ENCODE data around the gene CER1. TPM values are rescaled to one million over a fixed set of nuclear protein-coding genes. Genes with fewer than 3 reads are reported as not detected.

The CER1 gene, protein sequence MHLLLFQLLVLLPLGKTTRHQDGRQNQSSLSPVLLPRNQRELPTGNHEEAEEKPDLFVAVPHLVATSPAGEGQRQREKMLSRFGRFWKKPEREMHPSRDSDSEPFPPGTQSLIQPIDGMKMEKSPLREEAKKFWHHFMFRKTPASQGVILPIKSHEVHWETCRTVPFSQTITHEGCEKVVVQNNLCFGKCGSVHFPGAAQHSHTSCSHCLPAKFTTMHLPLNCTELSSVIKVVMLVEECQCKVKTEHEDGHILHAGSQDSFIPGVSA
- total RNA-seq = not detected in 2 replicates

- no peak for DNase-seq (ENCODE audit: low read depth)
These were observed at the start of gene CER1 for GRCh38 chr9:14722391-14723035. Gene CER1, minus strand, starts transcription at chr9:14722733. Its CDS starts 61 bp downstream, at chr9:14722672.

GRCh38 chr9:14770592-14770991 lies 48.1 kb upstream of the CER1 start:
- no peak for DNase-seq (ENCODE audit: low read depth)

DNA sequence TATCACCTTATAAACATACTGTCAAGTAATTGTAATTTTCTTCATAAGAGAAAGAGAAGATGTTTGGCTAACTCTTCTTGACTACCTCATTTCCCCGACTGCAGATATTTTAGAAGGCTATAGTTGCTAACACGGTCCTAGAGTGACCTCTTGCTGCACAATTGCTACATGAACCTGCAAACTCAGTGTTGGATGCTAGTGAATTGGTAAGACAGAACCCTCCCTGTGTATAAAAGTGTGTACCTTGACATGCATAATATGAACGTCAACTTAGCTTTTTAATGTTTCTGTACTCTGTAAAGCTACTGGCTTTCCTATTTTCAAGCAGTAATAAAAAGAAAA lies 46.7 kb upstream of the CER1 start:
- peak; percentile 26 for DNase-seq (ENCODE audit: low read depth)

DNA sequence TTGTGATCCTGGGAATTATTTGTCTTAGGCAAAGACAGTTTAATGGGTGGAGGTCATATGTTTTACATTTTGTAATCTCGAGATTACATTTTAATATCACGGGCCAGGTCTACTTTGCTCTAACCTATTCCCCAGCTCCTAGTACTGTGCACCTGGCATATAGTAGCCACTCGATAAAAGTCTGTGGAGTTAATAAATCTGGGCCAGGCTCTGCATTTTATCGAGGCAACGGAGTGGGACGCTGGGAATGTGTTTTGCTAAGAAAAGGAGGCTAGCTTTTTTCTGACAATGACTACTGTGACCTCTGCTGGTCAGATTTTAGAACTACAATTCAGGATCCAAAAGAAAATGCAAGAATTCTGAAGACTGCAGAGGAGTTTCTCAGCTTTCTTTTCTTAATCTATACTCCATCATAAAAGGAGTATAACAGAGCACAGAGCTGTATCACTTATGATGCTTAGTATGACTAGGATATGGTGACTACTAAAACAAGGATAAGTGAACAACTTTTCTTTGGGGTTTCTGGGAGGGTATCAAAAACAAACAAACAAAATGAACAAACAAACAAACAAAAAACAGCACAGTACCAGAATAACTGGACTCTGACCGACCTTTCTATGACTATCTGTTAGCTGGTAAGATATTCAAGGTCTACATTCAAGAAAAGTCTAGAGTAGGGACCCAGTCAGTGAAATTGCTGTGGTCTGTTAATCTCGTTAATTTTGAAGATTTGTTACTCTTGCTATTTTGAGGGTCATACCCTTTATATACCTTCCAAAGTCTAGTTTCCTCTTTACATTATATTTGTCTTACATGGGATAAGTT lies 46.1 kb upstream of the CER1 start:
- peak; percentile 68 for DNase-seq (ENCODE audit: low read depth)

GRCh38 chr9:14766299-14766698 lies 43.8 kb upstream of the CER1 start:
- no peak for DNase-seq (ENCODE audit: low read depth)

- DNase-seq (ENCODE audit: low read depth) = no peak
These were observed 39.1 kb upstream of the CER1 start for GRCh38 chr9:14761584-14761983.

GRCh38 chr9:14760060-14760459 lies 37.5 kb upstream of the CER1 start:
- no peak for DNase-seq (ENCODE audit: low read depth)

DNA sequence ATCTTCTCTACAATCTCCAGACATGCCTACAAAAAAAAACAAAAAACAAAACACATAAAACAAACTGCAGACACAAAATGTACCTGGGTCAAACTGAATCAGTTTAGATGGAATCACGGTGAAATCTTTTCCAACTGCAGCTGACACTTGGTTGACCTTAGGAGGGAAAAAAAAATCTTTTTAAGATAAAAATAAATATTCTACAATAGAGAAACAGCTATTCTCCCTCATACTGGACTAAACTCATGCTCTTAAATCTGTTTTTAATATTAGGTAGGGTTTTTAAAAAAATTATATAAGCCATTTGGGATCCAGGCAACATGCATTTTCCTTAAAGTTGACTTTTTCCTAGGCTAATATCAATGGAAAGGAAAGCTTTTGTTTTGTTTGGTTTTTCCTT lies 33.8 kb upstream of the CER1 start:
- no peak for DNase-seq (ENCODE audit: low read depth)

DNA sequence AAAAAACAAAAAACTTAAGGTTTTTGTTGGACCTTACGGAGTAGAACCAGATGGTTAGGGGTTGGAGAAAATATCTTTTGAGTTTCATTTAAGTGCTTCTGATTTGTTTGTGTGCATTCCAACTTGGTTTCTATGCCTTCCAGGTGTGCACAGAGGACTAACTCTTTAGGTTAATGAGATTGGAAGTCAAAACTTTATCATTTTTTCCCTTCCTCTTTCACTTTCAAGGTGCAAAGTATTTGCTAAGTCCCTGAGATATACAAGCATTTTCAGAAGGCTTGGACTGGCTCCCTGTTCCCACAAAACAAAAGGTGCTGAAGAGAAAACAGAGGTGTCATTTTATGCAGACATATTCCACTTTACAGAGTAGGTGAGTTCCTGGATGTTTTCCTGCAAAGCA lies 30.3 kb upstream of the CER1 start:
- DNase-seq (ENCODE audit: low read depth) = peak; percentile 4

GRCh38 chr9:14752271-14752670 lies 29.7 kb upstream of the CER1 start:
- no peak for DNase-seq (ENCODE audit: low read depth)

DNA sequence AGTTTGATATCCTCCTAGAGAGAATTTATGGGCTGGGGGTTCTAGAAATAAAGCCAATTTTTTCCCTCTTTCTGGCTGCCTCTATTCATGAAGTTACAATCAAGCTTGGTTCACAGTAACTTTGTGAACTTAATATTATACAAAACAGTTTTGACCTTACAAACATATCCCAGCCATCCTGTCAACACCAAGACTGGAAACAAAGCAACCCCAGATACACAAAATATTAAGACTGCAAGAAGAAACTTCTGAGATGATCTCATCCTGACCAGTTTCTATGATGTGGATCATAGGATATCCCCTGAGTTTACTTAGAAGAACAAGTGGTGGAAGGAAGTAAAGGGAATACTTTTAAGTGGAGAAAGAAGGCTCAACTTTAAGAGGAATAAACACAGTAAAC lies 28.3 kb upstream of the CER1 start:
- DNase-seq (ENCODE audit: low read depth) = no peak

GRCh38 chr9:14749741-14750211 lies 27.2 kb upstream of the CER1 start:
- no peak for DNase-seq (ENCODE audit: low read depth)

DNA sequence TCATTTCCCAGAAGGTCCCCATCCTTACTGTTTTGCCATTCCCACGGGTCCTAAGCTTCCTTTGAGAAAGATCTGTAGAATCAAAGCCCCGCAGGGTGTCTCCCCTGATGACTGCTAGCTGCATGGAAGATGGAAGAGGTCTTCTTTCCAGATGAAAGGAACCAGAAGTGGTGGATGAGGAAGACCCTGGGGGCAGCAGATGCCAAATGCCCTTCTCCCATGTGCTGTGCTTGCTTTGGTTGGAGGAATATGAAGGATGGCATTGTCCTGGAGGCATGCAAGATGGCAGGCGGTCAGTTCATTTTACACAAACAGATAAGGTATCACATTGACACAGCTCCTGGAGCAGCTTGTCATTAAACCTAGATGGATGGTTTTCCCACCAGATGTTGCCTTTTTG lies 25.8 kb upstream of the CER1 start:
- no peak for DNase-seq (ENCODE audit: low read depth)

- DNase-seq (ENCODE audit: low read depth) = peak; percentile 24
These were observed 24.6 kb upstream of the CER1 start for GRCh38 chr9:14747111-14747510.

GRCh38 chr9:14746626-14747025 lies 24.1 kb upstream of the CER1 start:
- DNase-seq (ENCODE audit: low read depth) = no peak

DNA sequence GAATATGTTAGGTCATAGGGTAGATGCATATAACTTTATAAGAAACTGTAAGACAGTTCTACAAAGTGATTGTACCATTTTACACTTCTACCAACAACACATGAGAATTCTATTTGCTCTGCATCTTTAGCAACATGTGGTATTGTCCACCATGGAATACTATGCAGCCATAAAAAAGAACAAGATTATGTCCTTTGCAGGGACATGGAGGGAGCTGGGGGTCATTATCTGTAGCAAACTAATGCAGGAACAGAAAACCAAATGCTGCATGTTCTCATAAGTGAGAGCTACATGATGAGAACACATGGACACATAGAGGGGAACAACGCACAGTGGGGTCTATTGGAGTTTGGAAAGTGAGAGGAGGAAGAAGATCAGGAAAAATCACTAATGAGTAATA lies 22.2 kb upstream of the CER1 start:
- DNase-seq (ENCODE audit: low read depth) = no peak

DNA sequence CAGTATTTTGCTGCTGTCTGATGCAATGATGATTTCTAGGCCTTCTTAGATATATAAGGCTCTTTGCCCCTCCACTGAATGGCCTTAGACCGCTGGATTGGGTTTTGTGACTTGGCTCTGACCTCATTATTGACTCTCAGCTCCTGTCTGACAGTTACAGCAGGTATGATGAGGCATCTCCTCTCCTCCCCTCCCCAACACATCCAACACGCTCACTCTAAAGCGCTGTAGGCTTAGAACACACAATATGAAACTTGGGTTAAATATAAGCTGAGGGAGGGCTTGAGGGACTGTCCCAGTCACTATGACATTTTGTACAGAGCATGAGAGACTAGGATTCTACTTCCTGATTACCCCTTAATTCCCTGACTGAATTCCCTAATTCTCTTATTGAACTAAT lies 18.8 kb upstream of the CER1 start:
- DNase-seq (ENCODE audit: low read depth) = no peak

- DNase-seq (ENCODE audit: low read depth) = no peak
These were observed 10.6 kb upstream of the CER1 start for GRCh38 chr9:14733133-14733532.

GRCh38 chr9:14731294-14731981 lies 8.9 kb upstream of the CER1 start:
- no peak for DNase-seq (ENCODE audit: low read depth)

DNA sequence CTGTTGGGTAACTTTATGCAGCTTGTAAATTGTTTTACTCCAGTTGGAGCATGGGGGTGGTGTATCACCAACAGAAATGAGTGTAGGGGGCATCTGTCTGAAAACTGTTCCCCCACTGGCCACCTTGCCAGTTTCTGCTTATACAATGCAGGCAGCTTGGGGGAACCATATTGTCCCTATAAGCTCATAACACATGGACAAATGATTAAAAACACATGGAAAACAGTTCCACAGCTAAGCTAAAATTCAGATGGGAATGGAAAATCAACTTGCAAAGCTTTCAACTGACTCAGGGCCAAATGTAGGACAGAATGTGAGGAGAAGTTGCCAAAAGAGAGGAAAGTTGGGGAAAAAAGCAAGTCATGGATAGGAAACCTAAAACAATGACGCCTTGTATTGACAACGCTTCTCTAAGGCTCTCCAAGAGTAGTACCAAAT lies 7.9 kb upstream of the CER1 start:
- no peak for DNase-seq (ENCODE audit: low read depth)

DNA sequence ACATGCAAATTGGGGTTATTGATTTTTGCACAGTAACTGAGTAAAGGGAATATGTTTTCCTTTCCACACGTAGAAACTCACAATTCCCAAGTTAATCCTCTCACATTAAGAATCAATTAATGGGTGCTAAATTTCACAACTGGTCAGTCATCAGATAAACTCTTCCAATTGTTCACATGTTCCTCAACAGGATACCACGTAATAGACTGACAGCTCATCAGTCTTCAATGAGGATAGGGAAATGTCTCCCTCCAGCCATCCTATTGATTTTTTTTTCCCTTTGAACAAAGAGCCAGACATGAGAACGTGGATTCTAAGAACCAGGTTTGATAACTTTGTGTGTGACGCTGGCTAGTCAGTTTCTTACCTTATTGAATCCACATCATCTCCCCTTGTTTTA lies 768 bp upstream of the CER1 start:
- DNase-seq (ENCODE audit: low read depth) = no peak

DNA sequence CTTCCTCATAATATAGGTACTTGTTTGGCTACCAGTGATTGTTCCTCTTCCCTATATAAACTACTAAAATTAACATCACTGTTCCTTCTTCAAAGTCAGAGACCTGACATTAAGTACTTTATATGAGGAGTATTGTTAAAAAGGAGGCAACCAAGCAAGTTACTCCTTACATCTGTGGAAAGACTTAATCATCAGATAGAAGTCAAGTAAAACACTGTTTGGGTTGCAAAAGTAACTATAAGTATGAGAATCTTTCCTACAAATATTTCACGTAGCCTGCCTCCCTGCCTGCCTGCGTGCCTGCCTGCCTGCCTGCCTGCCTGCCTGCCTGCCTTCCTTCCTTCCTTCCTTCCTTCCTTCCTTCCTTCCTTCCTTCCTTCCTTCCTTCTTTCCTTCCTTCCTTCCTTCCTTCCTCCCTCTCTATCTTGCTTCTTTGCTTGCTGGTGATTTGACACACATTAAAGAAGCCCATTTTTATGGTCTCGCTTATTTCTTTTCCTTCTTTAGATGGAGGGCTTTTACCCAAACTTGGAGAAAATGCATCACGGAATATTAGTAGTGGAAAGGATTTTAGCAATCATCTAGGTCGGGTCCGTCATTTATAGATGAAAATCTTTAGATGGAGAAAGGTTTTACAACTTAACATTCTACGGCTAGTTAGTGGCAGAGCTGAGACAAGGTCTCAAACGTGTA lies 3.2 kb downstream of the CER1 start:
- DNase-seq (ENCODE audit: low read depth) = no peak

Measured in renal cortical epithelial cell (primary cell).